ENCODE data around the gene DCC.

DCC gene

DNA sequence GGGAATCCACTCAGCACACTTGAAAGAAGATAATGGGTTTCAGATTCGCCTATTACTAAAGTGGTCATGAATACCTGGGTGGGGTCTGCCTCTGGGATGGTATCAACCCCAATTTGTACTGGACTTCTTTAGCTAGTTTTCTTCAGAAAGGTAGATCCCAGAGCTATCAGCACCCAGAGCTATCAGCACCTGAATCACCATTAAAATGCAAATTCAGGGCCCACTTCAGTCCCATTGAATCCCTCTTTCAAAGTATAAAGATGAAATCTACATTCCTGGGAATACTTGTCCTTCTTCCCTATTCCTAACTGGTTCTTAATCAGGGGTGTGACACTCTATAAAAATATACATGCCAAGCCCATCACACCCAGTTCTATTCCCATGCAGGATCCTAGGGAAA lies 914.3 kb downstream of the DCC start:
- TF ChIP-seq, protein P1, sequence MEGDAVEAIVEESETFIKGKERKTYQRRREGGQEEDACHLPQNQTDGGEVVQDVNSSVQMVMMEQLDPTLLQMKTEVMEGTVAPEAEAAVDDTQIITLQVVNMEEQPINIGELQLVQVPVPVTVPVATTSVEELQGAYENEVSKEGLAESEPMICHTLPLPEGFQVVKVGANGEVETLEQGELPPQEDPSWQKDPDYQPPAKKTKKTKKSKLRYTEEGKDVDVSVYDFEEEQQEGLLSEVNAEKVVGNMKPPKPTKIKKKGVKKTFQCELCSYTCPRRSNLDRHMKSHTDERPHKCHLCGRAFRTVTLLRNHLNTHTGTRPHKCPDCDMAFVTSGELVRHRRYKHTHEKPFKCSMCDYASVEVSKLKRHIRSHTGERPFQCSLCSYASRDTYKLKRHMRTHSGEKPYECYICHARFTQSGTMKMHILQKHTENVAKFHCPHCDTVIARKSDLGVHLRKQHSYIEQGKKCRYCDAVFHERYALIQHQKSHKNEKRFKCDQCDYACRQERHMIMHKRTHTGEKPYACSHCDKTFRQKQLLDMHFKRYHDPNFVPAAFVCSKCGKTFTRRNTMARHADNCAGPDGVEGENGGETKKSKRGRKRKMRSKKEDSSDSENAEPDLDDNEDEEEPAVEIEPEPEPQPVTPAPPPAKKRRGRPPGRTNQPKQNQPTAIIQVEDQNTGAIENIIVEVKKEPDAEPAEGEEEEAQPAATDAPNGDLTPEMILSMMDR (IDR thresholded peaks at IDR 0.05; ENCODE audit: control insufficient read depth, extremely low read depth, insufficient read depth): no peak
- H3K4me3 ChIP-seq (ENCODE audit: low read depth, low read length): no peak overlapping the region
- no peak for DNase-seq (ENCODE audit: low read depth)

DNA sequence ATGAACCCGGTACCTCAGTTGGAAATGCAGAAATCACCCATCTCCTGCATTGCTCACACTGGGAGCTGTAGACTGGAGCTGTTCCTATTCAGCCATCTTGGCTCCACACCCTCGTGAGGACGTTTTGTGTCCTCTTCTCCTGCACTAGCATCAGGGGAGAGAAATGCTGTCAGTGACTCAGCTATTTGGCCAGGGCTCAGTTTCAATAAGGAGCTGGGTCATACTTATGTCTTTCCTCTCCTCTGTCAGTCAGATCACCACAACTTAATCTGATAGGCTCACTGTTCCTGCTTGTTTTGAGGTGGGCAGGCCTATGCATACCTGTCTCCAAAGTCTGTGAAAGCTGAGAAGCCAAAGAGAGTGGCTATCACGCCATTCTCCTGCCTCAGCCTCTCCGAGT lies 921.2 kb downstream of the DCC start:
- H3K4me3 ChIP-seq (ENCODE audit: low read depth, low read length): no peak overlapping the region
- DNase-seq (ENCODE audit: low read depth): no peak
- TF ChIP-seq, protein P1 (IDR thresholded peaks at IDR 0.05; ENCODE audit: control insufficient read depth, extremely low read depth, insufficient read depth): no peak

DNA sequence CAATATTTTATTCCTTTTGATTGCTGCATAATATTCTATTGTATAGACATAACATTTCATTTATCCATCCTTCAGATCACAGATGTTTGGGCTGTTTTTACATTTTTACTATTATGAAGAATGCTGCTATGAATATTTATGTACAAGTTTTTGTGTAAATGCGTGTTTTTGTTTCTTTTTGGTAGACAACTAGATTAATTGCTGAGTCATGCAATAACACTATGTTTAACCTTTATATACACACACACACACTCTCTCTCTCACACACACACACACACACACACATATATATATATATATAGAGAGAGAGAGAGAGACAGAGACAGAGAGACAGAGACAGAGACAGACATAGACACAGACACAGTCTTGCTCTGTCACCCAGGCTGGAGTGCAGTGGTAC lies 926.9 kb downstream of the DCC start:
- no peak overlapping the region for H3K4me3 ChIP-seq (ENCODE audit: low read depth, low read length)
- TF ChIP-seq, protein P1 (IDR thresholded peaks at IDR 0.05; ENCODE audit: control insufficient read depth, extremely low read depth, insufficient read depth): no peak
- DNase-seq (ENCODE audit: low read depth): no peak

DNA sequence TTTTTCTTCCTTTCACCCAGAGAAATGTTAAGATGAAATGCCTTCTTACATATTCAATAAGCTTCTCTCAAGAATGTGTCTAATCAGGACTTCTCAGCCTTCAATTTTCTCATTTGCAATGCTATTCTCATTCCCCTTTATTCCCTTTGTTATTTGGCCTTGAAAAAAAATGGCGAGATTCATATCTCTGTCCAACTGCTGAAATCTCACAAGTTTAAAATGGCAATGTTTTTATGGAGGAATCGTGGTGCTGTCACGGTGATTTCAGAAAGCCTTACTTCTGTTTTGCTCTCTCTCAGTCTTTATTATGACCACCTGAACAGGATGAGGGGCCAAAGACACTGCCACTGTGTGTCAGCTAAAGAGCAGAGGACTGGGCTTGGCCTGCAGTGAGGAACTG lies 928.5 kb downstream of the DCC start:
- no peak for DNase-seq (ENCODE audit: low read depth)
- TF ChIP-seq, protein P1 (IDR thresholded peaks at IDR 0.05; ENCODE audit: control insufficient read depth, extremely low read depth, insufficient read depth): no peak
- no peak overlapping the region for H3K4me3 ChIP-seq (ENCODE audit: low read depth, low read length)

DNA sequence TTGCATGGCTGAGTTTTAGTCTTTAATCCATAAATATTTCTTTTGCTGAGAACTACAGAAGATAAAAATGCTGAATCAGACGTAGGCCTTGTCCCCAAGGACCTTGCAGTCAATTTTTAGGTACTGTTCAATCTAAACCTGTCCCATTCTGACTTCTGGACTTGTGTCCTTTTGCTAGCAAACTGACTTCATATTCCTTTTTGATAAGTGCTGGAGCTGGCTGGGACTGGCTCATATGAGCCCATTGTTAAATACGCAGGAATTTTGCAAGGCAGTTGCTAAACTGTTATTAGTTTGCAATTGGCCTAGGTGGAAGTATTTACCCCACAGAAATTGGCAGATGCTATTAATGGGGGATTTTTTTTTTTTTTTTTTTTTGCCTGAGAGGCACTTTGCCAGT lies 941.4 kb downstream of the DCC start:
- H3K4me3 ChIP-seq (ENCODE audit: low read depth, low read length): no peak overlapping the region
- DNase-seq (ENCODE audit: low read depth): no peak
- TF ChIP-seq, protein P1 (IDR thresholded peaks at IDR 0.05; ENCODE audit: control insufficient read depth, extremely low read depth, insufficient read depth): no peak

DNA sequence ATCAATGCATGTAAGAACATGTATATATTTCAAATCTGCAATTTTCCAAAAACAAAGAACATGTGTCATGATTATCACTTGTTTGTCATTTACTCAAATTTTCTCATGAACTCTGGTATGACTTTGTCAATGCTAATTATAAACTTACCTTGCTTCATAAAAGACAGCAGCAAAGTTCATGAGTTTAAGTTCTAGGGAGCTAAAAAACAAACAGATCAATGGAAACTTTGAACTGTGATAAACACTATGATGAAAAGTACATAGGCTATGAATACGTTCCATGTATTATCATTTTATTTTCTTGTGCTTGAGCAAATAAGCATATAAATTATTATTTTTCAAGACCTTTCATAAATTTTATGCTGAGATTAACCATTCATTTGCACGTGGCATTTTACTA lies 943.7 kb downstream of the DCC start:
- DNase-seq (ENCODE audit: low read depth): no peak
- H3K4me3 ChIP-seq (ENCODE audit: low read depth, low read length): no peak overlapping the region
- TF ChIP-seq, protein P1 (IDR thresholded peaks at IDR 0.05; ENCODE audit: control insufficient read depth, extremely low read depth, insufficient read depth): no peak

DNA sequence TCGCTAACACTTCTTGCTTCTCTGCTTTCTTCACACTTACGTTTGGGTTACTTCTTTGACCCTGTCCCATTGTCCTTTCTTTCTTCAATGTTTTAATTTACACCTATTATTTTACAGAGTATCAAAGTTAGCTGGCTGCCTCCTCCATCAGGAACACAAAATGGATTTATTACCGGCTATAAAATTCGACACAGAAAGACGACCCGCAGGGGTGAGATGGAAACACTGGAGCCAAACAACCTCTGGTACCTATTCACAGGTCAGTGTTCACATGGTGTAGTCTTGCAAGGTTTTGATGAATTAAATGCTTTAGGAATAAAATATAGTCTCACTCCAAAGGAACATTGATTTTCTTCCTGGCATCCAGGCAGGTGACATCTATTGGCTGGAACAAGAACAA lies 965.5 kb downstream of the DCC start:
- no peak overlapping the region for H3K4me3 ChIP-seq (ENCODE audit: low read depth, low read length)
- TF ChIP-seq, protein P1 (IDR thresholded peaks at IDR 0.05; ENCODE audit: control insufficient read depth, extremely low read depth, insufficient read depth): no peak
- DNase-seq (ENCODE audit: low read depth): no peak
